Fibroblast of pulmonary artery (primary cell): ENCODE data around the gene RITA1.

ENCODE experiments used
- DNase-seq: peaks from one replicate; pipeline ENCODE4 v3.0.0-alpha.2; 2010; ENCODE audit warnings: low read depth
- H3K4me3 ChIP-seq: replicated peaks from 2 replicates; pipeline ENCODE4 v1.5.1; 2011; ENCODE audit warnings: low read depth, mild to moderate bottlenecking, control low read depth, low read length, moderate library complexity
- TF ChIP-seq, protein P1 (sequence below): IDR thresholded peaks from 2 replicates; pipeline ENCODE4 v1.5.1; 2011; ENCODE audit warnings: mild to moderate bottlenecking, control low read depth, low read length, inconsistent platforms; ENCODE audit errors: missing control alignments

RITA1 gene

DNA sequence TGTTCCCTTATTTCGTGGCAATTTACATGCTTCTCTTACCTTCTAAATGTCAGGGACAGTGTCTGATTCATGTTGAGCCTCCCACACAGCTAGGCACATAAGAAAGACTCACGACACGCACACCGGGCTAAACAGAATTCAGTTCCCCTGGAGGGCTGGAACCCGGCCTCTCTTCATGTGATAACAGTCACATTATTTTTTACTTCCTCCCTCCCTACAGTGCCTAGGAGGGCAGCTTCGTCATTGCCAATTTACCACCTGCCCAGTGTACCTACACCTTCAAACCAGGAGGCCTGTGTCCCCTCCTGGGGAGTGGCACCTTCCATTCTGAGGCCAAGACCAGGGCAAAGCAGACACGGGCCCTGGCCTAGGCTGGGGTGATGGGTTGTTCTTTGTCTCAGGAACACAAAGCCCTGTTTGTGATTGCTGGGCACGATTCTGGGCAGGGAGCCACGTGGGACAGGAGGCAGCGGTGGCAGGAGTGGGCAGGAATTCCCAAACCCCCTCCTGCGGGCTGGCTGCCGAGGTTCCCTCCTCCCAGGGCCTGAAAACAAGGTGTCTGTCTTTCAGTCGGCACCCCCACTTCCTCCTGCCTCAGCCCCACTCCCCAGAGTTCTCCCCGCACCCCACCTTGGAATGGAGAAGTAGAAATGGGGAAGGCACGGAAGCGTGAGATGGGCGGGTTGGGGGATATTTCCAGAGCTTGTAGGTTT, 43.2 kb upstream of the RITA1 start:
- TF ChIP-seq, protein P1, sequence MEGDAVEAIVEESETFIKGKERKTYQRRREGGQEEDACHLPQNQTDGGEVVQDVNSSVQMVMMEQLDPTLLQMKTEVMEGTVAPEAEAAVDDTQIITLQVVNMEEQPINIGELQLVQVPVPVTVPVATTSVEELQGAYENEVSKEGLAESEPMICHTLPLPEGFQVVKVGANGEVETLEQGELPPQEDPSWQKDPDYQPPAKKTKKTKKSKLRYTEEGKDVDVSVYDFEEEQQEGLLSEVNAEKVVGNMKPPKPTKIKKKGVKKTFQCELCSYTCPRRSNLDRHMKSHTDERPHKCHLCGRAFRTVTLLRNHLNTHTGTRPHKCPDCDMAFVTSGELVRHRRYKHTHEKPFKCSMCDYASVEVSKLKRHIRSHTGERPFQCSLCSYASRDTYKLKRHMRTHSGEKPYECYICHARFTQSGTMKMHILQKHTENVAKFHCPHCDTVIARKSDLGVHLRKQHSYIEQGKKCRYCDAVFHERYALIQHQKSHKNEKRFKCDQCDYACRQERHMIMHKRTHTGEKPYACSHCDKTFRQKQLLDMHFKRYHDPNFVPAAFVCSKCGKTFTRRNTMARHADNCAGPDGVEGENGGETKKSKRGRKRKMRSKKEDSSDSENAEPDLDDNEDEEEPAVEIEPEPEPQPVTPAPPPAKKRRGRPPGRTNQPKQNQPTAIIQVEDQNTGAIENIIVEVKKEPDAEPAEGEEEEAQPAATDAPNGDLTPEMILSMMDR: no peak
- DNase-seq: no peak
- no peak overlapping the region for H3K4me3 ChIP-seq

DNA sequence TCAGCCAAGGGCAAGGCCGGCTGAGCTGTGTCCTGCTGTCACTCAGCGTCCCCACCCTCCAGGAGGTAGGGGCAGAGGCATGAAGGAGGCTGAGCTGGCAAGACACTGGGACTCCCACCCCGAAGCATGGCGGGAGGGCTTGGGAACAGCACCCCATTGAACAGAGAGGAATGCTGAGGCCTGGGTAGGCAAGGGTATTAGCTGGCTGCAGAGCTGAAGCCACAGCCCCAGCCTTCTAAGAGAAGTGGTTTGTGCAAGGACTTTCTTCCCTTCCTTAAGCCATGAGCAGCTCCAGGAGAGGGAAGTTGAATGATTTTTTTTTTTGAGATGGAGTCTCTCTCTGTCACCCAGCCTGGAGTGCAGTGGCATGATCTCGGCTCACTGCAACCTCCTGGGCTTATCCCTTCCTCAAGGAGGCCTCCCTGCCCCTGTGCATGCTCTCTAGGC, 42.6 kb upstream of the RITA1 start:
- H3K4me3 ChIP-seq: no peak overlapping the region
- TF ChIP-seq, protein P1: no peak
- no peak for DNase-seq

DNA sequence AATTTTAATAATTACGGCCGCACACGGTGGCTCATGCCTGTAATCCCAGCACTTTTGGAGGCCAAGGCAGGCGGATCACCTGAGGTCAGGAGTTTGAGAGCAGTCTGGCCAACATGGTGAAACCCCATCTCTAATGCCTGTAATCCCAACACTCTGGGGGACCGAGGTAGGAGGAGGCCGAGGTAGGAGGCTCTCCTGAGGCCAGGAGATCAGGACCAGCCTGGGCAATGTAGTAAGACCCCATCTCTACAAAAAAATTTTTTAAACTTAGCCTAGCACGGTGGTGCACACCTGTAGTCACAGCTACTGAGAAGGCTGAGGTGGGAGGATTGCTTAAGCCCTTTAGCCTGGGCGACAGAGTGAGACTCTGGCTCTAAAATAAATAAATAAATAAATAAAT, 41.6 kb upstream of the RITA1 start:
- DNase-seq: no peak
- H3K4me3 ChIP-seq: no peak overlapping the region
- TF ChIP-seq, protein P1: no peak

DNA sequence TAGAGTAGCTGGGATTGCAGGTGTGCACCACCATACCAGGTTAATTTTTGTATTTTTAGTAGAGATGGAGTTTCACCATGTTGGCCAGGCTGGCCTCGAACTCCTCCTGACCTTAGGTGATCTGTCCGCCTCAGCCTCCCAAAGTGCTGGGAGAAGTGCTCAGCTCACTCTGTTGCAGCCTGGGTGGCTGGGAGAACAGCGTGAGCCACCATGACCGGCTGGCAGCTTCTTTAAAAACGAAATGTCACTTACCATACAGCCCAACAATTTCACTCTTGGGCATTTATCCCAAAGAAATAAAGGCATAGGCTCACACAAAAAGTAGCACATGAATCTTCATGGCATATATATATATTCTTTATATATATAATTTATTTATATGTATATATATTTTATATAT, 40.7 kb upstream of the RITA1 start:
- no peak overlapping the region for H3K4me3 ChIP-seq
- TF ChIP-seq, protein P1: no peak
- no peak for DNase-seq

DNA sequence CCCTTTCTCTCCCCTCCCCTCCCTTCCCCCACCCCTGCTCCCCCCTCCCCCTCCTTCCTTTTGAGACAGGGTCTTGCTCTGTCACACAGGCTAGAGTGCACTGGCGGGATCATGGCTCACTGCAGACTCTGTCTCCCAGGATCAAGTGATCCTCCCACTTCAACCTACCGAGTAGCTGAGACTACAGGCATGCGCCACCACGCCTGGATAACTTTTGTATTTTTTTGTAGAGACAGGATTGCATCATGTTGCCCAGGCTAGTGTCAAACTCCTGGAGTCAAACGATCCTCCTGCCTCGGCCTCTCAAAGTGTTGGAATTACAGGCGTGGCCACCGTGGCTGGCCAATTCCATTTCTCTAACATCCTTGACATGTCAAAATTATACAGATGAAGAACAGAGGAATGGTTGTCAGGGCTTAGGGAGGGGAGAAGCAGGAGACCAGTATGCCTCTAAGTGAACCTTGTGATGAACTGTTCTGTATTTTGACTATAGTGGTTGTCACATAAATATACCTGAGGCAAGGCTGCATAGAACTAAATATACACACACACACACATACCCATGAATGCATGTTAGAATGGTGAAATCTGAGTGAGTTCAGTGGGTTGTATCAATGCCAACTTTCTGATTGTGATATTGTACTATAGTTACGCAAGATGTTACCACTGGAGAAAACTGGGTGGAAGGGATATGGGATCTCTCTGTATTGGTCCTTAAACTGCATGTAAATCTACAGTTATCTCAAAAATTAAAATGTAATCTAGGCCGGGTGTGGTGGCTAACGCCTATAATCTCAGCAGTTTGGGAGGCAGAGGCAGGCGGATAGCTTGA, 39.6 kb upstream of the RITA1 start:
- no peak overlapping the region for H3K4me3 ChIP-seq
- TF ChIP-seq, protein P1: no peak
- peak; percentile 69 for DNase-seq

DNA sequence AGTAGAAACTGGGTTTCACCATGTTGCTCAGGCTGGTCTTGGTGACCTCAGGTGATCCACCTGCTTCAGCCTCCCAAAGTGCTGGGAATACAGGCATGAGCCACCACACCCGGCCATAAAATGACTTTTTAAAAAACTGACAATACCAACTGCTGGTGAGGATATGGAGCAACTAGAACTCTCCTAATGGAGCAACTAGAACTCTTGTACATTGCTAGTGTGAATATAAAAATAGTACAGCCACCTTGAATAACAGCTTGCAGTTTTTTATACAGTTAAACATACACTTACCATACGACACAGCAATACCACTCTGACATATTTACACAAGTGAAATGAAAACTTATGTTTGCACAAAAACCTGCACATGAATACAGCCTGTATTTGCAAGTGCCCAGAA, 38.5 kb upstream of the RITA1 start:
- no peak overlapping the region for H3K4me3 ChIP-seq
- TF ChIP-seq, protein P1: no peak
- no peak for DNase-seq
